ENCODE results near the gene ADAMTSL1.

The ADAMTSL1 gene

DNA sequence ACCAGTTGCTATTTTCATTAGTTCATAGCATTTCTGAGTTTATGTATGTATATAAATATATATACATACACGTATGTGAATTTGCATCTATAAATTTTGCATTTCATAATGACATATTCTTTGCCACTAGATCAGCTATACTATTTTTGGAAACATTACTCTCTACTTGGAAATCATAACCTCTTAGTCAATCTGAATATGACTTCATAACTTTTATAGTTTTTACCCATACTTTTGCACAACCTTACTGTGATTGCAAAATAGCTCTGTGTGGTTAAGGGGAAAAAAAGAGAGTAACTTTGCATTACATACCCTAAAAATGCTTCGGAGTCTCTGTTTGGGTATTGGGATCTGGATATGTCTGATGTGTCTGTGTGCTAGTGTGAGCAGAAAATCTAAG, 44.9 kb upstream of the ADAMTSL1 start:
- TF ChIP-seq EZH2 (IDR thresholded peaks at IDR 0.05; ENCODE audit: borderline replicate concordance, low read depth, low read length, severe bottlenecking) (no peak), CTCF (IDR thresholded peaks at IDR 0.05; ENCODE audit: borderline replicate concordance, extremely low read depth, low read length, poor library complexity, severe bottlenecking) (no peak)
- DNase-seq = no peak
- no peak overlapping the region for H3K9ac ChIP-seq (ENCODE audit: low read depth, low read length)
- H3K36me3 ChIP-seq (ENCODE audit: insufficient read depth, low read length) = no peaks in the 10 kb centered on the region
- H4K20me1 ChIP-seq (ENCODE audit: insufficient read depth, low read length) = no peaks in the 10 kb centered on the region
- H3K79me2 ChIP-seq (ENCODE audit: insufficient read depth, low read length) = no peaks in the 10 kb centered on the region
- H3K9me3 ChIP-seq (ENCODE audit: insufficient read depth, low read length, severe bottlenecking) = no peaks in the 10 kb centered on the region
- H3K4me1 ChIP-seq (ENCODE audit: insufficient read depth, low read length) = no peaks in the 10 kb centered on the region
- no peak overlapping the region for H3K4me3 ChIP-seq (ENCODE audit: low read depth in 1 of 2, low read length in 2 of 2)
- peaks cover 2% of the 10 kb centered on the region for H3K27me3 ChIP-seq (ENCODE audit: insufficient read depth, low read length, poor library complexity)
- no peak overlapping the region for H2AFZ ChIP-seq (ENCODE audit: low read depth, low read length)
- ATAC-seq (ENCODE audit: insufficient read depth, low read depth) = no peak
- H3K27ac ChIP-seq (ENCODE audit: low read length) = no peak overlapping the region
- no peak overlapping the region for H3K4me2 ChIP-seq (ENCODE audit: insufficient read depth, low read length)

DNA sequence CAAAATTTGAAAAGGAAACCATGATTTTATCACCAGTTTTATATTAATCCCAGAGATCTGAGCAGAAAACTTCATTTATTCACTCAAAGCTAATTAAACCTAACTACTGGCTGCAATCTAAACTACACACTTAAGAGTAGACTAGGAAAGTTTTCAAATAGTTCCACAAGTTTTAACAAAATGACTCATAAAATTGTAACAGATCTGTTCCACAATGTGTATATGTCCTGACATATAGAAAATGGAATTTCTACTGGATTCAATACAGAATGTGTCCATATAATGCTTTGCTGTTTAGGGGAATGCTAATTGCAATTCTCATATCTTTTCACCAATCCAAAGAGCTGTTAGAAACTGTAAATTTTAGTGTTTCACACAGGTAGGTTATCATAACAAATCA, 40.3 kb upstream of the ADAMTSL1 start:
- ATAC-seq (ENCODE audit: insufficient read depth, low read depth) = no peak

DNA sequence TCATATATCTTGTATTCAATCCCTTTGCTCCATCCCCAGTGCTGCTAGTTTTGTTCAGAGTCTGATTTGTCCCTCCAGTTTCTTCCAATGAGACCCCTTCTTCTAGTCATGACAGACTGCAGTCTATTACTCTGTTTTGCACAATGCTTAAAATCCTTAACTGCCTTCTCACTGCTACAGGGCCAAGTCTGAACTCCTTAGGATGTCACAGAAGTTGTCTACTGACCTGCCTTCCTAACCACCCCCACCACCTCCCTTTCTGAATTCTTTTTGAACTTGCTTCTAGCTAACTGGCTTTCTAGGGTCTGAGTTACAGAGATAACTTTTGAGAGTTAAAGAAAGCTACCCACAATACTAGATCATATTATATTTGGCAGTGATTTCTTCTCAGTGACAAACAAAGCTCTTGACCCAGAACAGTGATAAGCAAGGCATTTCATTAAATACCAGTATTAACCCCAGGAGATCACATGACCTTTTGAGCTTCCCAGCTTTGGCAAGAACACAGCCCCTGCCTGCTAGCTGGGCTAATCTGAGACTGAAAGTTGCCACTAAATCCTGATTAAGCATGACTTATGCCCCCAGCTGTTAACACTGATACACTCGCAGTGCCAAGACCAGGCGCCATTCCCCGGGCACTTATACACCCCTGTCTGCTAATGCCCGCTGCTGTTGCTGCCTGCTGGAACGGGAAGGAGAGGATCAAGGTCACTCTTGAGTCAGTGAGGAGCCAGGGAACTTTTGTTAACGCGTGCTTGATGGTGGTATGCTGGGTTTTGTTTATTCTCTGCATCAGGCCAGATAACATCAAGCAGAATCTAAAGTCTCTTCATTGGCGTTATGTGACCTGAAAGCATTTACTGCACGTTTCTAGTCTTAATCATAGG, 36.4 kb upstream of the ADAMTSL1 start:
- H3K4me1 ChIP-seq (ENCODE audit: insufficient read depth, low read length) = no peaks in the 10 kb centered on the region
- no peaks in the 10 kb centered on the region for H3K36me3 ChIP-seq (ENCODE audit: insufficient read depth, low read length)
- no peaks in the 10 kb centered on the region for H3K79me2 ChIP-seq (ENCODE audit: insufficient read depth, low read length)
- H3K9ac ChIP-seq (ENCODE audit: low read depth, low read length) = no peak overlapping the region
- H3K27ac ChIP-seq (ENCODE audit: low read length) = no peak overlapping the region
- H3K9me3 ChIP-seq (ENCODE audit: insufficient read depth, low read length, severe bottlenecking) = no peaks in the 10 kb centered on the region
- H3K27me3 ChIP-seq (ENCODE audit: insufficient read depth, low read length, poor library complexity) = no peaks in the 10 kb centered on the region
- H3K4me3 ChIP-seq (ENCODE audit: low read depth in 1 of 2, low read length in 2 of 2) = no peak overlapping the region
- DNase-seq (no peak), ATAC-seq (ENCODE audit: insufficient read depth, low read depth) (no peak)
- H2AFZ ChIP-seq (ENCODE audit: low read depth, low read length) = no peak overlapping the region
- H3K4me2 ChIP-seq (ENCODE audit: insufficient read depth, low read length) = no peak overlapping the region
- no peaks in the 10 kb centered on the region for H4K20me1 ChIP-seq (ENCODE audit: insufficient read depth, low read length)
- TF ChIP-seq EZH2 (IDR thresholded peaks at IDR 0.05; ENCODE audit: borderline replicate concordance, low read depth, low read length, severe bottlenecking) (no peak), CTCF (IDR thresholded peaks at IDR 0.05; ENCODE audit: borderline replicate concordance, extremely low read depth, low read length, poor library complexity, severe bottlenecking) (no peak)

More for the DNA sequence above, 40.3 kb upstream of the ADAMTSL1 start:
- no peaks in the 10 kb centered on the region for H4K20me1 ChIP-seq (ENCODE audit: insufficient read depth, low read length)
- H3K9ac ChIP-seq (ENCODE audit: low read depth, low read length) = no peak overlapping the region
- H3K9me3 ChIP-seq (ENCODE audit: insufficient read depth, low read length, severe bottlenecking) = no peaks in the 10 kb centered on the region
- H3K36me3 ChIP-seq (ENCODE audit: insufficient read depth, low read length) = no peaks in the 10 kb centered on the region
- H2AFZ ChIP-seq (ENCODE audit: low read depth, low read length) = no peak overlapping the region
- H3K4me2 ChIP-seq (ENCODE audit: insufficient read depth, low read length) = no peak overlapping the region
- H3K4me3 ChIP-seq (ENCODE audit: low read depth in 1 of 2, low read length in 2 of 2) = no peak overlapping the region
- no peaks in the 10 kb centered on the region for H3K79me2 ChIP-seq (ENCODE audit: insufficient read depth, low read length)
- no peak for DNase-seq
- TF ChIP-seq CTCF (IDR thresholded peaks at IDR 0.05; ENCODE audit: borderline replicate concordance, extremely low read depth, low read length, poor library complexity, severe bottlenecking) (no peak), EZH2 (IDR thresholded peaks at IDR 0.05; ENCODE audit: borderline replicate concordance, low read depth, low read length, severe bottlenecking) (no peak)
- H3K4me1 ChIP-seq (ENCODE audit: insufficient read depth, low read length) = no peaks in the 10 kb centered on the region
- H3K27me3 ChIP-seq (ENCODE audit: insufficient read depth, low read length, poor library complexity) = no peaks in the 10 kb centered on the region
- H3K27ac ChIP-seq (ENCODE audit: low read length) = no peak overlapping the region

Measured in DND-41 (cell line).